ENCODE results near the gene PFKL. TPM values are rescaled to one million over a fixed set of nuclear protein-coding genes. Genes with fewer than 3 reads are reported as not detected.

PFKL gene
- total RNA-seq, 1 experiment from 2014 or later: 67.5 TPM

DNA sequence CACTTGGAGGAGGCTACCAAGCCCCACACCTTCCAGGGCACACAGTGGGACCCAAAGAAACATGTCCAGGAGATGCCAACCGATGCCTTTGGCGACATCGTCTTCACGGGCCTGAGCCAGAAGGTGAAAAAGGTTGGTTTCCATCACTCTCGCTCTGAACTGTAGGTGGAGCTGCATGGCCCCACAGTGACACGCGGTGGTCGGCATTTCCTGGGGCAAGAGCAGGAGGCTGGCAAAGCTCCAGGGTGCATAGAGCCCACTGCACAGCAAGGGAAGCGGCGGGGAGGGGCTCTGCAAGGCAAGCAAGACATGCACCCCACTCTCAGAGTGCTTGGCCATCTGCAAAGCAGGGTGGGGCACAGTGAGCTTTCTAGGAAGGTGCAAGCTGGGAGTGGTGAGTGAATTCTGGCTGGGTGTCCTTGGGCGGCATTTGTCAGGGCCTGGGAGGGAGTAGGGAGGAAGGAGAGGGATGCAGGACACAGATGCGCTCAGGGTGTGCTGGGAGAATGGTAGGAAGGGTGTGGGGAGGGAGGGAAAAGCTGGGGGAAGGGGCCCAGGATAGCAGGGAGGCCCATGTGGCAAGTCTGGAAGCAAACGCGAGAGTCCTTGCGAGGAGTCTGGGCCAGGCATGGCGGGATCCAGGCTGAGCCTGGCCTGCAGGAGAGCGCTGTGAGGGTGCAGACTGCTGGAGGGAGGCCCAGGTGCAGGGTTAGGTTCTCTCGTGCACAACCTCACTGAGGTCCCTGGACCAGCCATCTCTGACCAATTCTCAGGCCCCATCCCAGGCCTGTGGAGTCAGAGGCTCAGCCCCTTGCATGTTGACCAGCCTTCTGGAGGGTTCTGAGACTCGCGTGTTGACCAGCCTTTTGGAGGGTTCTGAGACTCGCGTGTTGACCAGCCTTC, 64.5 kb downstream of the PFKL start:
- no TSS peak for BruUV-seq (replicated peaks)
- Histone ChIP-seq H3K9me2 (ENCODE audit: insufficient read depth) (no peaks in the 10 kb centered on the region), H3K36me3 (ENCODE audit: low read depth) (no peaks in the 10 kb centered on the region), H3K27ac (no peak overlapping the region), H3K4me2 (no peak overlapping the region), H3F3A (ENCODE audit: insufficient read depth, low read depth) (no peaks in the 10 kb centered on the region), H2AFZ (no peak overlapping the region), H3K27me3 (ENCODE audit: insufficient read depth, low read depth) (peaks cover 53% of the 10 kb centered on the region), H3K4me1 (replicated peaks; ENCODE audit: insufficient read depth) (no peaks in the 10 kb centered on the region), H4K20me1 (ENCODE audit: insufficient read depth) (no peaks in the 10 kb centered on the region), H3K9me3 (ENCODE audit: insufficient read depth, low read depth) (no peaks in the 10 kb centered on the region), H3K4me3 (no peak overlapping the region), H3K79me2 (ENCODE audit: low read depth) (no peaks in the 10 kb centered on the region)
- no peak for TF ChIP-seq EZH2 (IDR thresholded peaks at IDR 0.05; ENCODE audit: low read depth)
- TF ChIP-seq, protein P1, sequence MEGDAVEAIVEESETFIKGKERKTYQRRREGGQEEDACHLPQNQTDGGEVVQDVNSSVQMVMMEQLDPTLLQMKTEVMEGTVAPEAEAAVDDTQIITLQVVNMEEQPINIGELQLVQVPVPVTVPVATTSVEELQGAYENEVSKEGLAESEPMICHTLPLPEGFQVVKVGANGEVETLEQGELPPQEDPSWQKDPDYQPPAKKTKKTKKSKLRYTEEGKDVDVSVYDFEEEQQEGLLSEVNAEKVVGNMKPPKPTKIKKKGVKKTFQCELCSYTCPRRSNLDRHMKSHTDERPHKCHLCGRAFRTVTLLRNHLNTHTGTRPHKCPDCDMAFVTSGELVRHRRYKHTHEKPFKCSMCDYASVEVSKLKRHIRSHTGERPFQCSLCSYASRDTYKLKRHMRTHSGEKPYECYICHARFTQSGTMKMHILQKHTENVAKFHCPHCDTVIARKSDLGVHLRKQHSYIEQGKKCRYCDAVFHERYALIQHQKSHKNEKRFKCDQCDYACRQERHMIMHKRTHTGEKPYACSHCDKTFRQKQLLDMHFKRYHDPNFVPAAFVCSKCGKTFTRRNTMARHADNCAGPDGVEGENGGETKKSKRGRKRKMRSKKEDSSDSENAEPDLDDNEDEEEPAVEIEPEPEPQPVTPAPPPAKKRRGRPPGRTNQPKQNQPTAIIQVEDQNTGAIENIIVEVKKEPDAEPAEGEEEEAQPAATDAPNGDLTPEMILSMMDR (conservative IDR thresholded peaks at IDR 0.05): no peak
- DNase-seq: no peak
- intact Hi-C loops (cut with micrococcal nuclease; ENCODE audit: unreplicated experiment): no loop called here
- CTCF ChIA-PET: no interaction called here
- POLR2A ChIA-PET (ENCODE audit: unreplicated experiment): no interaction called here

- CTCF ChIA-PET: no interaction called here
- H3K9me3 ChIP-seq (ENCODE audit: insufficient read depth, low read depth): no peaks in the 10 kb centered on the region
- intact Hi-C loops (cut with micrococcal nuclease; ENCODE audit: unreplicated experiment): no loop called here
- H3K27ac ChIP-seq: no peak overlapping the region
- POLR2A ChIA-PET (ENCODE audit: unreplicated experiment): no interaction called here
- no peak overlapping the region for H2AFZ ChIP-seq
- H3K79me2 ChIP-seq (ENCODE audit: low read depth): no peaks in the 10 kb centered on the region
- no peaks in the 10 kb centered on the region for H3F3A ChIP-seq (ENCODE audit: insufficient read depth, low read depth)
- H3K27me3 ChIP-seq (ENCODE audit: insufficient read depth, low read depth): peaks cover 53% of the 10 kb centered on the region
- no peaks in the 10 kb centered on the region for H3K9me2 ChIP-seq (ENCODE audit: insufficient read depth)
- H3K4me3 ChIP-seq: no peak overlapping the region
- H3K4me1 ChIP-seq (replicated peaks; ENCODE audit: insufficient read depth): no peaks in the 10 kb centered on the region
- H4K20me1 ChIP-seq (ENCODE audit: insufficient read depth): no peaks in the 10 kb centered on the region
- H3K4me2 ChIP-seq: no peak overlapping the region
- TF ChIP-seq EZH2 (IDR thresholded peaks at IDR 0.05; ENCODE audit: low read depth): no peak
- TF ChIP-seq, protein P1 (conservative IDR thresholded peaks at IDR 0.05): no peak
- no peak for DNase-seq
- no TSS peak for BruUV-seq (replicated peaks)
- H3K36me3 ChIP-seq (ENCODE audit: low read depth): no peaks in the 10 kb centered on the region
Measured at GRCh38 chr21:44365251-44365966, 65.6 kb downstream of the PFKL start.

DNA sequence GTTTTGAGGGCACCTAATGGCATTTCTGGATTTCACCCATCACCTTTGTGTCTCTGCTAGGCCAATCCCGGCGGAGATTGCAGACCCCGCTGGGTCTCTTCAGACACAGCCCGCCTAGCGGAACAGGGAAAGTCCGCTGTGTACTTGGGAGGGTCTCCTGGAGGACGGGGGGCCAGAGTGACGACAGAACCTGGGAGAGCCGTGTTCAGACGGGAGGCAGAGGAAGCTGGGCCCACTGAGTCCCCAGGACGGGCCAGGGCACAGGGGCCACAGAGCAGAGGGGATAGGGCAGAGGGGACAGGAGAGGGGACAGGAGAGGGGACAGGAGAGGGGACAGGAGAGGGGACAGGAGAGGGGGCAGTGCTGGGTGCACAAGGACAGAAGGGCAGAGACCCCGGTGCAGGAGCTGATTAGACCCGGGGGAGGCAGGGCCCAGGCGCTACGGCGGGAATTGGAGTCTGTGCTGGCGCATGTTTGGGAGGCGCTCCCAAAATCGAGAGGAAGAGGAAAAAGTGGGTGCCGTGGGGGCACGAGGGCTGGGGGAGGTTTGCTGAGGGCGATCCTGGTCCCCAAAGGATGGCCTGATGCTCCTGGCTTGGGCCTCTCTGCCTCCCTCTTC, 66.2 kb downstream of the PFKL start:
- peaks cover 59% of the 10 kb centered on the region for H3K27me3 ChIP-seq (ENCODE audit: insufficient read depth, low read depth)
- H4K20me1 ChIP-seq (ENCODE audit: insufficient read depth): no peaks in the 10 kb centered on the region
- H3K36me3 ChIP-seq (ENCODE audit: low read depth): no peaks in the 10 kb centered on the region
- H2AFZ ChIP-seq: no peak overlapping the region
- H3K27ac ChIP-seq: no peak overlapping the region
- TF ChIP-seq, protein P1 (conservative IDR thresholded peaks at IDR 0.05): no peak
- no peak for TF ChIP-seq EZH2 (IDR thresholded peaks at IDR 0.05; ENCODE audit: low read depth)
- POLR2A ChIA-PET (ENCODE audit: unreplicated experiment): no interaction called here
- no TSS peak for BruUV-seq (replicated peaks)
- intact Hi-C loops (cut with micrococcal nuclease; ENCODE audit: unreplicated experiment): no loop called here
- no peaks in the 10 kb centered on the region for H3K4me1 ChIP-seq (replicated peaks; ENCODE audit: insufficient read depth)
- H3K9me3 ChIP-seq (ENCODE audit: insufficient read depth, low read depth): no peaks in the 10 kb centered on the region
- no peak overlapping the region for H3K4me2 ChIP-seq
- H3K79me2 ChIP-seq (ENCODE audit: low read depth): no peaks in the 10 kb centered on the region
- no peaks in the 10 kb centered on the region for H3F3A ChIP-seq (ENCODE audit: insufficient read depth, low read depth)
- H3K9me2 ChIP-seq (ENCODE audit: insufficient read depth): no peaks in the 10 kb centered on the region
- H3K4me3 ChIP-seq: no peak overlapping the region
- no peak for DNase-seq
- CTCF ChIA-PET: no interaction called here

Data from PC-9 (cell line).